GM19193 (cell line): ENCODE measurements around the gene MRPS35.

Experiments
- POLR2A ChIP-seq: IDR thresholded peaks from 4 replicates; pipeline ENCODE4 v1.6.1; 2011; ENCODE audit not compliant: insufficient read depth, insufficient read length; ENCODE audit errors: extremely low read depth

Gene MRPS35

GRCh38 chr12:27695556-27696292 is 14.9 kb upstream of the MRPS35 start:
- no peak for TF ChIP-seq POLR2A

GRCh38 chr12:27696293-27696652 is 14.4 kb upstream of the MRPS35 start, which contains the start of gene REP15:
Gene REP15 (plus strand): TSS chr12:27696447. CDS start chr12:27696563, 116 bp downstream.
- no peak for TF ChIP-seq POLR2A

- TF ChIP-seq POLR2A, result no peak
Measured at GRCh38 chr12:27696864-27697564, 13.6 kb upstream of the MRPS35 start.

- no peak for TF ChIP-seq POLR2A
Measured at GRCh38 chr12:27703720-27704452, 6.7 kb upstream of the MRPS35 start.

GRCh38 chr12:27705263-27705662 is 5.4 kb upstream of the MRPS35 start:
- no peak for TF ChIP-seq POLR2A

GRCh38 chr12:27707216-27707615 is 3.4 kb upstream of the MRPS35 start:
- no peak for TF ChIP-seq POLR2A

GRCh38 chr12:27709212-27709931 is 1.3 kb upstream of the MRPS35 start:
- no peak for TF ChIP-seq POLR2A

GRCh38 chr12:27709932-27710591 is 570 bp upstream of the MRPS35 start:
- TF ChIP-seq POLR2A, result no peak

GRCh38 chr12:27711317-27711682 is 668 bp downstream of the MRPS35 start:
- TF ChIP-seq POLR2A, result no peak

GRCh38 chr12:27711967-27712366 is 1.3 kb downstream of the MRPS35 start:
- no peak for TF ChIP-seq POLR2A

GRCh38 chr12:27723212-27723611 is 12.6 kb downstream of the MRPS35 start:
- TF ChIP-seq POLR2A, result no peak

GRCh38 chr12:27730097-27730588 is 19.5 kb downstream of the MRPS35 start:
- TF ChIP-seq POLR2A, result no peak

- TF ChIP-seq POLR2A, result no peak
Measured at GRCh38 chr12:27732281-27732680, 21.6 kb downstream of the MRPS35 start.

GRCh38 chr12:27733052-27733656 is 22.5 kb downstream of the MRPS35 start:
- no peak for TF ChIP-seq POLR2A
